ENCODE results near the gene SYNE3.
A peak's percentile ranks its signal among the peaks of the same experiment; 100 is the strongest.

Gene SYNE3

DNA sequence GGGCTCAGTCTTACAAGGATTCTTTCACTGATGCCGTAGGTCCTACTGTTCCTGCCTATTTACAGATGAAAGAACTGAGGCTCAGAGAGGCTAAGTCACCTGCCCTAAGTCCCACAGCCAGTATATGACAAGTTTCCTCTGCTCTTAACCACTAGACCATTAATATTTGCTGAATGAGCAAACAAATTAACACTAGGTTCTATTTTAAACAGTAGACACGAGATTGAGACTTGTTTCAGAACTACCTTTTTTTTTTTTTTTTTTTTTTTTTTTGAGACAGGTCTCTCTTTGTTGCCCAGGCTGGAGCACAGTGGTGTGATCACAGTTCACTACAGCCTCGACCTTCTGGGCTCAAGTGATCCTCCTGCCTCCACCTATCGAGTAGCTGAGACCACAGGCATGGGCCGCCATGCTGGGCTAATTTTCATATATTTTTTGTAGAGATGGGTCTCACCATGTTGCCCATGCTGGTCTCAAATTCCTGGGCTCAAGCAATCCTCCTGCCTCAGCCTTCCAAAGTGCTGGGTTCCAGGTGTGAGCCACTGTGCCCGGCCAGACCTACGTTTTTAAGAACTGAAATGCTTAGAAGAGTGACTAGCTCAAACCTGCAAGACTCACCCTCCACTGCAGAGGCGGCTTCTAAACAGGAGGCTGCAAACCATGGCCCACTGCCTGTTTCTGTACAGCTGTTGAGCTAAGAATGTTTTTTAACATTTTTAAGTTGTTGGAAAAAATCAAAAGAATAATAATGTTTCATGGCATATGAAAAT is 12.9 kb downstream of the SYNE3 start:
- DNase-seq = no peak

DNA sequence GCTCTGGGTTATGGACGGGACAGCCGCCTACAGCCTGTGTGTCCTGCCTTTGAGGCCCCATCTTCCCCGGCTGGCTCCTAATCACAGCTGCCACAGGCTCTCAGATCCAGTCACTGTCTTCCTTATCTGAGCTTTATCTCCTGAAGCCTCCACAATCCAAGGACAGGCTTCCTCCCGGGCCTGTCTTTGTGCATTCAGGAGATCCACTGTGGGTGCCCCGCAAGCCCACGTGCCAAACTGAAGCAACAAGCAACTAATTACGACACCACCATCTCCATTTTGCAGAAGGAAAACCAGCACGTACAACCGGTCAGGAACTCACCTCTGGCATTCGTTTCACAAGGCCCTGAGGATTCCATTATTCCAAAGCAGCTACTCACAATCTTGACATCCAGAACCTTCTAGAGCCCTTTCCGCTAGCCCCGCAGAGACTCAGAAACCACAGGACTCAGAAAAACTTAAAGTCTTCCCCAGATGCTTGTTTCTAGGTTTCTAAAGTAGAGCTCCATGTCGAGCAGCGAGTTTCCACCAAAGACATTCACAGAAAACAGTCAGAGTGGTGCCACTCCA is 14.0 kb downstream of the SYNE3 start:
- no peak for DNase-seq

DNA sequence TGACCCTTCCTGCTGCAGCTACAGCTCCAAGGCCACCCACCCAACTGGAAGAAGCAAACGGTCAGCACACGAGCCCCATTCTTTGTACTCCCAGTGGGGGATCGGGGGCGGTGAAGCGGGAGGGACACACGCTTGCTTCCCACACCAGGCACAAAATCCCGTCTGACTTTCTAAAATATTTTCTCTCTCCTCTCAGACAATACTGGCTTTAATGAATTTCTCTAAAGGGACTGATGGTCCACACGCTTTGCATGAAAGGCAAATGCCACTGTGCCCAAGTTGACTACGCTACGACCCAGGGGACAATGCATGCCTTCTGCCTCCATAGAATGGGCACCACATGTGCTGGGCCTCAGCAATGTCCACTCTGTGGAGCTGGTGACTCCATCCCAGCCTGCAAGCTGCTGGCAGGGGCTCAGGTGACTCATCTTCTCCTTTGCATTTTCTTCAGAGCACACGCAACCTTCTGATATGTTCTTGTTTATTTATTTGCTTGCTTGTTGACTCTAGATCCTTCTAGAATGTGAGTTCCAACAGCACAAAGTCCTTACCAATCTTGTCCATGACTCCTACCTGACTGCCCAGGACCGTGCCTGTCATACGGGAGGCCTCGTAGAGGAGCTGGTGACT is 15.6 kb downstream of the SYNE3 start:
- no peak for DNase-seq

DNA sequence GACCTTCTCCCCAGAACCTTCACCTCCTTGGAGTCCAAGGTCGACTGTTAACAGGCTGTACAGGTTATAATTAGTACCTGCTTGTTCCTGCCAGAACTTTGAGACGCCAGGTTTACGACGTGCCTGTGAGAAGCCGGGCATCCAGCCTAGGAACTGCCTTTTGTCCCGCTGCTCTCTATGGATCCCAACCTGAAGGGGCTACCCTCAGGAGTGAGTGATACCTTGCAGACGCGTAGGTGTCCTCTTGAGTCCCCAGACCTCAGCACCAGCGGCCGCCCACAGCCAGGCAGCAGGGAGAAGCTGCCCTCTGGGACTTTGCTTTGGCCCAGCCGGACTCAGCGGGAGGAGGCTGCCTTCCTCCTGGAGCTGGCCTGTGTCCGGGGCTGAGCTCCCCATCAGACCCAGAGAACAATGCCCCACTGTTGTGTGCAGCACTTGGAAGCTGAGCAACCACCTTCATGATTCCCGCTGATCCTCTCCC is 16.2 kb downstream of the SYNE3 start:
- no peak for DNase-seq

DNA sequence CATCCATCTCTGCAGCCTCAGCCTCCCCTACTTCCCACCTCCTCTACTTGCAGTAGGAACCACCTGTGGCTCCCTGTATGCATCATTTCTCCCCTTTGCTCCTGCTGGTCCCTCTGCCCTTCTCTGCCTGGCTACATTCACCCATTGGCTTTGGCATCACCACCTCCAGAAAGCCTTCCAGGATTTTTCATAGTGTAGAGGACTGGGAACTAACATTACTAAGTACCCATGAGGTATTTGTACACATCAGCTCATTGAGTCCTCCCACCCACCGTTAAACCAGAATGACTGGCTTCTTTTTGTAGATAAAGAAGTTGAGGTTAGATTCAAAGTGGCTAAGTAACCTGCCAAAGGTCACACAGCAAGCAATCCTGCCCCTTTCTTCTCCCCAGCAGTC is 17.1 kb downstream of the SYNE3 start:
- no peak for DNase-seq

DNA sequence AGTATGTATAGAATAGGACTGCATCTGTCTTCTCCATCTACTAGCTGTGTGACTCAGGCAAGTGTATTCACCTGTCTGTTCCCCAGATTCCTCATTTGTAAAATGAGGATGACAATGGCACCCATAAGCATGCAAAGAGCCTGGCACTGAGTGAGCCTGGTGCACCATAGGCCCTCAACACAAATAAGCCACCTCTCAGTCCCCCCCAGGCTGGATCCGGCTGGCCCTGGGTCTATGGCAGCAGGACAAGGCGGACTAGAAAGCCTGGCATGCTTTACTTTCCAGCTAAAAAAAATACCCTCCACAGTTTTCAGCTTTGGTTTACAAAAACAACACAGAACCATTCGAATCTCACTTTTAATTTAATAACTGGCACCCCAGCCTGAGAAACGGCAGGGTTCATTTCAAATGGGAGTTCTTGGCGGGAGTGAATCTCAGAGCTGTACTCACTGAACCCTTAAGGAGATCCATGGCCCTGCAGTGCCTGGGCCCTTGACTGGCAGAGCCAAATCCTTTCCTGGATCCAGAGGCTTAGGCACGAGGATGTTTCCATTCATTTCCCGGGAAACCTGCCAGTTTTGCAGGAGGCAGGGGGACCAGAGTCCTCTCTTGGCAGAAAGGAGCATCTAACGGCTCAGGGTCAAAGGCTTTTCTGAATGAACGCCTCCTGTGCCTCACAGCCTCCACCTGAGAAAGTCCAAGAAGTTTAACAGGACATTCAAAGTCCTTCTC is 17.7 kb downstream of the SYNE3 start:
- no peak for DNase-seq

DNA sequence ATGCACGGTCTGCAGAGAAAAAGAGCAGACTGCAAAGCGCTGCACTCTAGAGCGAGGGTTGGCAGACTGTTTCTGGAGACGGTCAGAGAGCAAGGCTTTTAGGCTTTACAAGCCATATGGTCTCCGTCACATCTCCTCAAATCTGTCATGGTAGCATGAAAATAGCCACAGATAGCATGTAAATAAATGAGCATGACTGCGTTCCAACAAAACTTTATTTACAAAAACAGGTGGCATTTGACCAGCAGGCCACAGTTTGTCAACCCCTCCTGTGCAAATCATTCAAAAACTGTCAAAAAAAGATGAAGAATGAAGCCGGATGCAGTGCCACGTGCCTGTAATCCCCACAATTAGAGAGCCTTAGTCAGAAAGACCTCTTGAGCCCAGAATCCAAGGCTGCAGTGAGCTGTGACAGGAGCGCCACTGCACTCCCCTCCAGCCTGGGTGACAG is 18.9 kb downstream of the SYNE3 start:
- no peak for DNase-seq

DNA sequence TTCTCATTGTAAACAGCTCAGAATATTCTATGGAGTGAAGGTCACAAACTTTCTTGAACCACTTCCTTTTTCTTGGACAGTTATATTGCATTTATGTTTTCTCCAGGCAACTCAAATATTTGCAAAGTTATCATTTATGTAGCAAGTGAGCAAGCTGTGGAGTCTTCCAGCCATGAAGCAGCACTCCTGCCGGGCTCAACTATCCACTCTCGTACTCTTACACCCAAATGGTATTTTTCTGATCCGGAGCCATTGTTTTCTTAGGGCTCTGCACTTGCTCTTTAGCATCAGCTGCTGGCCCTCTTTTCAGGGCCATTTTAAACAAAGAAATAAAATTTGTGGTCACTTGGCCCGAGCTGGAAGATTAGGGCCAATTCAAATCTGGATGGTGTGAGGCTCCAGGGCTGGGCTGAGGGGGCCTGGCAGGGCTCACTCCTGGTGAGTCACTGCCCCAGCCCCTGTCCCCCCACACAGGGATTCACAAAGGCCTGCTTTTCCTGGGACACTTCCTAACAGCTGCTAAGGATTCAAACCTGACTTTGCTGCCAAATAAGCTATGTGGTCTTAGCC is 19.7 kb downstream of the SYNE3 start:
- DNase-seq = peak in 1 of 2 experiments; percentile 4

DNA sequence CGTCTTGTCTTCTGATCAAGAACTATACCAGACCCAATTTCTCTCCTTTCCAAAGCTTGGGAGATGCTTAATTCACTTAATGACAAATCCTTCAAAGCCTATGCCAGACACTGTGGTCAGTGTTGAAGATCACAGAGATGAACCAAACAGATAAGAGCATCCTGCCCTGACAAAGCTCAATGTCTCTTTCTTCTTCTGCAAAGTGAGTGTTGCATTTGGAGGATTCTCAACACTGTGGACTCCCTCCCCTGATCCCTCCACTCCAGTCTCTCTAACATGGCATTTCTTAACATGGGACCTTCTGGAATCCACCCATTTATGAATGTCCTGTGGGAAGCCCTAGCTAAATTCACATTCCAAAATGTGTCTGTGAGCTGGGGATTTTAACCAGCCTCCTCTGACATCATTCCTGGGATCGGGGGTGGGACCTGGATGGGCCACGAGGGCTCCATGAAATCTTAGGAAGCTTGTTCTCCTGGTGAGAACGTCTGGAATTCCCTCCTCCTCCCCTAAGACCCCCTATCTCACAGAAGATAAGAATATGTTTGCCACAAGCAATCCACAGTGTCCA is 20.3 kb downstream of the SYNE3 start:
- DNase-seq = no peak

DNA sequence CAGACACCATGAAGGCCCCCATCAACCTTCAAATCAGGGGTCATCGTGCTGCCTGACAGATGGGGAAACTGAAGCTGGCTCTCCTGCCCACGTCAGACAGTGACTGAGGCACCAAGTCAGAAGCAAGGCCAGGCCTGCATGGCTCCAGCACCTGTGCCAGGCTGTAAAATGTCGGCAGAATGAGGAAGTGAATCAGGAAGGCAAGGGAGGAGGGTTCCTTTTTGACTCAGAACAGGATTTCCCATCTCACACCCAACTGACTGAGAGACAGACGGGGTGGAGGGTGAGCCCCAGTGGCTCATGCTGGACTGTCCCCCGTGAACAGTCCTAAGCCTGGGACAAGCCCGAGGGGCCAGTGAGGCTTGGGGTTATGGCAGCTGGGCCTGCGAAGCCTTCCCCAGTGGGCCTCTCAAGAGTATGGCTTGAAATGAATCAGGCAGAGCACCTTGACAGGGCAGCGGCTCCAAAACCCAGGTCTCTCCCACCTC is 20.9 kb downstream of the SYNE3 start:
- peak; percentile 64 to 81 for DNase-seq

DNA sequence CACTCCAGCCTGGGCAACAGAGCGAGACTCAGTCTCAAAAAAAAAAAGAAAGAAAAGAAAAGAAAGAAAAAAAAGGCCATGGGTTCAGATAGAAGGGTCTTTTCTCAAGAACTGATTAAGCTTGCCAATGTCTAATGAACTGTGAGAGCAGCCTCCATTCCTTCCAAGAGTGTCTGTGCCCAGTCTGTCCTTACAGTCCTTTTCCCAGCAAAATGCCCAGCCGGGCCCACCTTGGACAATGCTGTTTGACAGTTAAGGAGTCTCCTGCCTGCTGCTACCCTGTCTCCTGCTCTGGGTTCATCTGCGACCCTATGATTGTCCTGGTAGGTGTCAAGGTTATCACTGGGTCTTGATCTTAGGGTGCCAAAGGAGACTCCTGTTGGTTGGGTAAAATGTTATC is 21.4 kb downstream of the SYNE3 start:
- no peak for DNase-seq

DNA sequence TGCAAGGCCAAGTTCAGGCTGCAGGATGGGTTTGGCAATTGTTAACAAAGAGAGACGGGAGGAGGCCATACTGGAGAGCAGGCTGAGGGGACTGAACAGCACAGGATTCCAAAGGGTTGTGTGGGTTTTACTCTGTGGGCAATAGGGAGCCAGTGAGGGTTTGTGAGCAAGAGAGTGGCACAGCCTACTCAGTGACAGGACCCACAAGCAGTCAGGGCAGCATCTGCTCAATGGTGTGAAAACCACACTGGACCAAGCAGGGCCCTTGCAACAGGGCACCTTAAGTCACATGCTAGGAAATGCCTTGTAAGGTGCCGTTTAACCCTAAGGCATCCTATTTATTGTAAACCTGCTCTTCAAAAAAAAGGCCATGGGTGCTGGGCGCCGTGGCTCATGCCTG is 22.0 kb downstream of the SYNE3 start:
- no peak for DNase-seq

DNA sequence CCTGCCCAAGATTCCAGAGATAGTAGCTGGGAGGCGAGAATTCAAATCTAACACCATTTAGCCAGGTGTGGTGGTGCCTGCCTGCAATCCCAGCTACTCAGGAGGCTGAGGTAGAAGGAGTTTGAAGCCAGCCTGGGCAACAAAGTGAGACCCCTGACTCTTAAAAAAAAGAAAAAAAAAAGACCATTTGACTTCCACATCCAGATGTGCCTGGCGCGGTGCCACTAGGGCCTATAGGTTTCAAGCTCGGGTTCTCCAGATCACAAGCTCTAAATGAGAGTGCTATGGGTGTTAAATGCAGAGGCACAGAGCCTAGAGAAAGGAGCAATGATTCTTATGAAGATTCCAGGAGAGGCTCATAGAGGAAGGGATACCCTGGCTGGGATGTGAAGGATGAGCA is 22.5 kb downstream of the SYNE3 start:
- no peak for DNase-seq

DNA sequence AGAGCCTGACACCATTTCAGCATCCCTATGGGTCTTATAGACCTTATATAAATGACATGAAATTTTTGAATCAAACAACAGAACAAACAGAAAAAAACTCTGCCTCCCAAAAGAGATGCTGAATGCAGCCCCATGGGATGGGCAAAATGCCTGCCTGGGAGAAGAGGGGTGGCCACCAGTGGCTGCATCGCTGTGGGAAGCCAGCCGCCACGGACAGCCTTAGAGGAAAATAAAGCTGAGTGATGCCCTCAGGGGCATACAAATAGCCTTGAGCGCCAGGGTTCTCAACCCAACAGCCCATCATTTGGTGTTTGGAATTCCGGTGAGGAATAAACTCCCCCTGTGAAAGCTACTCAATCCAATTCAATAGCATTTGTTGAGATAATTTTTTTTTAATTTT is 22.9 kb downstream of the SYNE3 start:
- DNase-seq = no peak

DNA sequence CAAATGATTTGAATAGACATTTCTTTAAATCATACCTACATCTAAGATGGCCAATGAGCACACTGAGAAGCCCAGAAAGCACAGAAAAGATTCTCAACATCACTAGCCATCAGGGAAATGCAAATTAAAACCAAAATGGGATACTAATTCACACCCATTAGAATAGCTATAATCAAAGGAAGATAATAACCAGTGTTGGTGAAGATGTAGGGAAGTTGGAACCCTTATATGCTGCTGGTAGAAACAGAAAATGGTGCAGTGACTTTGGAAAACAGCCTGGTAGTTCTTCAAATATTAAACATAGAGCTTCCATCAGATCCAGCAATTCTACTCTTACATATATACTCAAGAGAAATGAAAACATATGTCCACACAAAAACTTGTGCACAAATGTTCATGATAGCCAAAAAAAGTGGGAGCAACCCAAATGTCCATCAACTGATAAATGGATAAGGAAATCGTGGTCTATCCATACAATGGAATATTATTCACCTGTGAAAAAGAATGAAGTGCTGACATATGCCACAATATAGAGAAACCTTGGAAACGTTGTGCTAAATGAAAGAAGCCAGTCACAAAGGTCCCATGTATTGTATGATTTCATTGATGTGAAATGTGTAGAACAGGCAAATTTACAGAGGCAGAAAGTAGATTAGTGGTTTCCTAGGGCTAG is 24.4 kb downstream of the SYNE3 start:
- DNase-seq = no peak

DNA sequence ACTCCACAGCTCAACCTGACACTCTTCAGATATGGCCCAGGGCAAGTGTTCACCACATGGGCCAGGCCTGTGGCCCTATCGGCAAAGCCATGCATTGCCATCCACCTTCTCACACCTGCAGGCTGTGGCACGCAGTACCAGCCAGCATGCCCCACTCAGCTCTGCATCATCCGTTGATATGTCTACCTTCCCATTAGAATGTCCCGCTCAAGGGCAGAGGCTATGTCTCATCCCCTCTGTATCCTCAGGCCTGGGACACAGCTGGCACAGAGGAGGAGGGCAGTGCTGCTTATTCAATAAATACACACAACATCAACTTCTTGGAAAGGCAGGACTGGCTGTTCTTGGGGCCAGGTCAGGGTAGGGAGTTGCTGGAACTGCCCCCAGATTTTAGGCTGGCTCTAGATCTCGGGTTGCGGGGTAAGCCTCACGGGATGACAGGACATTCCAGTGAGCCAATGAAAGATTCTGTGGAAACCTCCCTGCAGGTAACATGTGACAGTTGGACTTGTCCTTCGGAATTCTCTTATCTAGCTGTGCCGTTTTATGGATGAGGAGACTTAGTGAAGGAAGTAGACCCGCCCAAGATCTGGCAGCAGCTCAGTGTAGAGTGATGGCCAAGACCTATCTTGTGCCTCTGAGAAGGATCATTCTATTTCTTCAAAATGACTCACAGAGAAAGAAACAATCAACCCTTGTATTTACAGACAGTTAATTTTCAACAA is 25.6 kb downstream of the SYNE3 start:
- no peak for DNase-seq

DNA sequence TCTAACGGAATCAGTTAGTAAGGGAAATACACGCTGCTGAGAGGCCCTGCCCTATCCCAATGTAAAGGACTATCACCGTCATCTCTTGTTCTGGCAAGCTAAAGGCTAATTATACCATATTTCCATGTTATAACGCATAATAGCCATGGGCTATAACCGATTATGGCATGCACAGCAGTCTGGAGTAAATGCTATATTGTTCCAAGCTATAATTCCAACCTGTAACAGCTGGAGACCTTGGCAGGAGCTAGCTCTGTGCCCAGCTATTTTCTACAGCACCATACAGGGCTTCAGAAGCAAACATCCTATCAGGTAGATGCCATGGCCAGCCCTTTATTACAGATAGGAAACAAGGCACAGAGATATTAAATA is 26.3 kb downstream of the SYNE3 start:
- DNase-seq = no peak

DNA sequence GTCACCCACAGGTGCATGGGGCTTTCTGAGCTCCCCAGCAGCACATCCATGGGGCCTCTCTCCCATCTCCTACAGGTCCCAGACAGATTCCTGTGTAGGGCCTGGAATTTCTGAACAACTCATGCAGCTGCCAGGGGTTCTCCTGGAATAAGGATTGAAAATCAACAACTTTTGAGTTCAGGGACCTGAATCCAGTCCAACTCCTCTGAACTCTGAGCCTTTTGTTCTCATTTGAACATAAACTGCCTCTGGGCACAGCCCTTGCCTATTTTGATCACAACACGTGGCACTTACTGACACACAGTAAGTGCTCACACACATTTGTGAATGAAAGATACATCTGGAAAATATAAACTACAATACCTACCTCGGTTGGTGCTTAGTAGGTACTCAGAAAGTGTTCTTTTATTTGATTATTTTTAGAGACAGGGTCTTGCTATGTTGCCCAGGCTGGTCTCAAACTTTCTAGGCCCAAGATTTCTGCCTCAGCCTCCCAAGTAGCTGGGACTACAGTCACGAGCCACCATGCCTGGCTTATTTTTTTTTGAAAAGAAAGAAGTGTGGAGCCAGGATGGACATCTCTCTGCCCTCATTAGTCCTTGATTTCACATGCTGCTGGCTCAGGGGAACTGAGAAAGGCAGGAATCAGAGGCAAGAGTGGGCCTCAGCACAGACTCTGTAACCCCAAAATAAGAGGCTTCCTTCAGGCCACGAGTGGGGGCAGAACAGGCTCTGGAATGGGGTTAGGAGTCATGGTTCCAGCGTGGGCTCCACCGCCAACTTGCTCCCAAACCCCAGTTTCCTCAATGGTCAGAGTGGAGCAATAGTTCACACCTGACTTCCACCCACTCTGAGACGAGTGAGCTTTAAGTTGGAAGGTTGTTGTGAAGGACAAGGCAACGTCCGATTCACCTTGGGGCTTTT is 27.0 kb downstream of the SYNE3 start:
- no peak for DNase-seq

DNA sequence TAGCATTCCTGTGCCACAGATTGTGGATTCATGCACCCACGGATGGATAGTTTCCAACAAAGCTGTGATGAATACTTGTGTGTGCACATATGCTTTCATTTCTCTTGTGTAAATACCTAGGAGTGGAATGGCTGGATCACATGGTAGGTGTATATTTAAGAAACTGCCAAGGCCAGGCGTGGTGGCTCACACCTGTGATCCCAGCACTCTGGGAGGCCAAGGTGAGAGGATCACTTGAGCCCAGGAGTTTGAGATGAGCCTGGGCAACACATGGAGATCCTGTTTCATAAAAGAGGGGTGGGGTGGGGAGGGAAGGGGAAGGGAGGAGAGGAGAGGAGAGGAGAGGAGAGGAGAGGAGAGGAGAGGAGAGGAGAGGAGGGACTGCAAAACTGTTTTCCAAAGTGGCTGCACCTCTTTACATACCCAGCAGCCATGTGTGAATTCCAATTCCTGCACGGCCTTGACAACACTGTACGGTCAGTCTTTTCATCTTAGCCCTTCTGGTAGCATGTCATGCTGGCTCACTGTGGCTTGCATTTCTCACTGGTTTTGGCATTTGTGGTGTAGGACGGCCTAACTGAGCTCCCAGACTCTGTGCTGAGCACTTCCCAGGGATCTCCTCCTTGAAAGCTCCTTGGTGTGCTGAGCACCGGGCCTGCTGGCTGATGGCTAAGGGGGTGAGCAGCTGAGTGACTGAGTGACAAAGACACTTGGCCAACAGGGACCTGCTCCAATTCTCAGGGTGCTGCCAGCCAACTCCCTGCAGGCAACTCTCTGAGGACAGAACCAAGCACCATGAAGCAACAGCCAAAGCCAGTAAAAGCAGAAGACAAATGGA is 27.9 kb downstream of the SYNE3 start:
- DNase-seq = no peak
